Testis (tissue), 3 donors: ENCODE data around the gene CMTM8. TPM values are rescaled to one million over a fixed set of nuclear protein-coding genes. Genes with fewer than 3 reads are reported as not detected.

Experiments
- DNase-seq: peaks from one replicate; pipeline ENCODE4 v3.0.0-alpha.2; 2019
- H3K27ac ChIP-seq, 2 donors: fragments of 200-600 bp; sonication (generic); one replicate each; pipeline ENCODE4 v1.5.1; 2019
- H3K27me3 ChIP-seq: fragments of 200-600 bp; sonication (generic); one replicate; pipeline ENCODE4 v1.5.1; 2019
- H3K36me3 ChIP-seq: fragments of 200-600 bp; sonication (generic); one replicate; pipeline ENCODE4 v1.5.1; 2017; ENCODE audit warnings: low read depth; ENCODE audit errors: missing control alignments
- H3K4me1 ChIP-seq: fragments of 200-600 bp; sonication (generic); one replicate; pipeline ENCODE4 v1.5.1; 2019
- H3K4me3 ChIP-seq, 2 donors: fragments of 200-600 bp; sonication (generic); one replicate each; pipeline ENCODE4 v1.5.1; 2017 to 2019
- H3K9me3 ChIP-seq: fragments of 200-600 bp; sonication (generic); one replicate; pipeline ENCODE4 v1.5.1; 2017
- CTCF ChIP-seq, 3 experiments: fragments of 450-650 bp in 2 of 3; fragments of 200-600 bp in 1 of 3; sonication (generic) in 1 of 3; IDR thresholded peaks; one replicate each; pipeline ENCODE4 v1.5.1; 2016 to 2019; ENCODE audit warnings: antibody characterized with exemption in 3 of 3, mild to moderate bottlenecking in 2 of 3, moderate library complexity in 1 of 3
- POLR2A ChIP-seq: fragments of 450-650 bp; IDR thresholded peaks from one replicate; pipeline ENCODE4 v1.6.1; 2017; ENCODE audit warnings: antibody characterized with exemption, mild to moderate bottlenecking, moderate library complexity
- WGBS, 2 donors: methylation state at CpG; one replicate each; pipeline ENCODE4 v1.1.5; 2018; 5-methylcytosine and 5-hydroxymethylcytosine counted together
- intact Hi-C: fragments of 100-400 bp; cut with DNase I; formaldehyde crosslinking; loops from one replicate; pipeline ENCODE4 v1.15.1; 2023; ENCODE audit warnings: low total_unique reads
- polyA plus RNA-seq: library from polyadenylated mRNA; stranded (reverse); fragments of 350-450 nt; fragmentation: Illumina TruSeq; extraction: RNeasy Lipid Tissue Mini Kit (QIAGEN cat#74804); gene quantifications from one replicate; pipeline ENCODE4 v1.2.3, GENCODE V29; 2014; ENCODE audit warnings: low read depth, low replicate concordance; ENCODE audit not compliant: insufficient read depth
- total RNA-seq, 2 donors: library from RNA; depleted of rRNA; stranded (reverse); fragments of >200 nt; gene quantifications; one replicate each; pipeline ENCODE4 v1.2.3, GENCODE V29; 2016

Gene CMTM8
- total and polyA plus RNA-seq, 3 donors from 2014 or later = 1.8 to 6.8 (median 2.5) TPM

DNA sequence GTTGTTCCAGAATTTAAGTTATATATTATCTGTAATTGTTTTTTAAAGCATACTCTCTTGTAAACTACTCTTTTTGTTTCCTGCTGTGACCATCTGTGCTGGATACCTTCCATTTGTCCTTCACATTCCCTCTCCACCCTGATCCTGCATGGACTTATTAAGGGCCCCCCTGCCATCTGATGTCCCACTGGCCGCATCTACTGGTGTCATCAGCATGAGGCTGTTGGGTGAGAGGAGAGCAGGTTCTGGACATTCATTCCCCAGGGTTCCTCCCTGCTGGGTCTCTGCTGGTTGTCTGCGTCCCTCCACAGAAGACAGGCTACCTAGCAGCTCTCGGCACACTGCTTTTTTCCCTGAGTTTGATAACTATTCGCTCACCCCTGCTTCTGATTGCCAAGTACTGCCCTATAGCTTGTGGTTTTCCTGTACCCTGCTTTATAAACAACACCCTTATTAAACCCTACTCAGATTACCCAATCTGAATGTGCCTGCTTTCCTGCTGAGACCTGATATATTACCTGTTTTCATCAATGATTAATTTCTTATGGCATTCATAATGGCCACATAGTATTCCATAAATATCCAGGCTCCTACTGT lies 7.7 kb downstream of the CMTM8 start:
- TF ChIP-seq POLR2A (no peak), CTCF (IDR thresholded peaks at IDR 0.05) (no peak)
- intact Hi-C loops = no loop called here
- no peak for DNase-seq
- no peaks in the 10 kb centered on the region for H3K27me3 ChIP-seq
- no peak overlapping the region for H3K27ac ChIP-seq
- H3K4me1 ChIP-seq = no peaks in the 10 kb centered on the region
- no peak overlapping the region for H3K4me3 ChIP-seq
- WGBS, 2 donors = 88 to 90% methylated on average over 4 of the region's 4 CpGs
- no peaks in the 10 kb centered on the region for H3K36me3 ChIP-seq
- H3K9me3 ChIP-seq = no peaks in the 10 kb centered on the region

DNA sequence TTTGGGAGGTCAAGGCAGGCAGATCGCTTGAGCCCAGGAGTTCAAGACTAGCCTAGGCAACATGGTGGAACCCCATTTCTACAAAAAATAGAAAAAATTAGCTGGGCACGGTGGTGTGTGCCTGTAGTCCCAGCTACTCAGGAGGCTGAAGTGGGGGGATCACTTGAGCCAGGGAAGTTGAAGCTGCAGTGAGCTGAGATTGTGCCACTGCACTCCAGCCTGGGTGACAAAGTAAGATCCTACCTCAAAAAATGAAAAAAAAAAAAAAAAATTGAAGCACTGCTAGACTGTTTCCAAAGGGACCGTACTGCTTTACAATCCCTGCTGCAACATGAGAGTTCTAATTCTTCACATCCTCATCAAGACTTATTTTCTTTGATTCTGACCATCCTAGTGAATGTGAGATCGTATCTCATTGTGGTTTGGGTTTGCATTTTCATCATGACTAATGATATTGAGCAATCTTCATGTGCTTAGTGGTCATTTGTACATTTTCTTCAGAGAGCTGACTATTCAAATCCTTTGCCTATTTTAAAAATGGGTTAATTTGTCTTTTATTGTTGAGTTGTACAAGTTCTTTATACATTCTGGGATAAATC lies 10.8 kb downstream of the CMTM8 start:
- DNase-seq = no peak
- intact Hi-C loops = no loop called here
- Histone ChIP-seq H3K4me3 (no peak overlapping the region), H3K9me3 (no peaks in the 10 kb centered on the region), H3K4me1 (no peaks in the 10 kb centered on the region), H3K27me3 (no peaks in the 10 kb centered on the region), H3K27ac (no peak overlapping the region), H3K36me3 (no peaks in the 10 kb centered on the region)
- 90 to 93% methylated on average over 4 of the region's 4 CpGs for WGBS, 2 donors
- TF ChIP-seq POLR2A (no peak), CTCF (IDR thresholded peaks at IDR 0.05) (no peak)

DNA sequence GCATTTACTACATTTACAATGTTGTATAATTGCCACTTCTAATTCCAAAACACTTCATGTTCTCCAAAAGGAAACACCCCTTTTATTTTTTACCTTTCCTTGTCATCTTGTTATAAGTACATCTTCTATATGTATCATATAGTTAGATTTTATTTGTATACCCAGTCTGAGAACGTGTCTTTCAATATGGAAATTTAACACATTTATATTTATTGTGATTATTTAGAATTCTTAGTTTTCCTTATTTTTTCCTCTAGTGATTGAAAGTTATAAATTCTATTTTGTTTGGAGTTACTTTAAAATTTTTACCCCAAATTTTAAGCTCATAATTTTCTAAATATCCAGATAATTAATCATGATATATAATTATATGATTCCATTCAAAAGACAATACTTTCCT lies 15.8 kb downstream of the CMTM8 start:
- no peak for TF ChIP-seq CTCF (IDR thresholded peaks at IDR 0.05)
- TF ChIP-seq POLR2A = no peak
- Histone ChIP-seq H3K36me3 (no peaks in the 10 kb centered on the region), H3K4me1 (no peaks in the 10 kb centered on the region), H3K4me3 (no peak overlapping the region), H3K9me3 (no peaks in the 10 kb centered on the region), H3K27me3 (no peaks in the 10 kb centered on the region), H3K27ac (no peak overlapping the region)
- no peak for DNase-seq
- intact Hi-C loops = no loop called here
- 95 to 96% methylated on average over 1 of the region's 1 CpG for WGBS, 2 donors

DNA sequence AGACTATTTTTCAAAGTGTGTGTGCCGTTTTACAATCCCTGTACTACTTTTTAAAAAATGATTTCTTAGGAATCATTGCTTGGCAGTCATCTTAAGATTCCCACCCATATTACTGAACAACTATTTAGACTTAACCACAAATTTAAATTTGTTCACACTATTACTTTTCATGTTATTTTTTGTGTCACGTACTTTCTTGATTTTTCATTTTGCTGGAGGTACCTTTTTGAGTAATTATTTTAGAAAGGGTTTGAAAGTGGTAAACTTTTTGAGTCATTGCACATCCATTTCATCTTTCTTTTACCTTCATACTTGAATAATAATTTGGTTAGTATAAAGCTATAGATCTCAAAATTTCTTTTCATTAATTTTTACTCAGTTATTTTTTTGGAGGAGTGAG lies 16.9 kb downstream of the CMTM8 start:
- H3K27ac ChIP-seq = no peak overlapping the region
- 88 to 90% methylated on average over 2 of the region's 2 CpGs for WGBS, 2 donors
- H3K27me3 ChIP-seq = no peaks in the 10 kb centered on the region
- intact Hi-C loops = no loop called here
- TF ChIP-seq CTCF (IDR thresholded peaks at IDR 0.05) (no peak), POLR2A (no peak)
- H3K4me3 ChIP-seq = no peak overlapping the region
- H3K9me3 ChIP-seq = no peaks in the 10 kb centered on the region
- no peaks in the 10 kb centered on the region for H3K4me1 ChIP-seq
- no peaks in the 10 kb centered on the region for H3K36me3 ChIP-seq
- no peak for DNase-seq

DNA sequence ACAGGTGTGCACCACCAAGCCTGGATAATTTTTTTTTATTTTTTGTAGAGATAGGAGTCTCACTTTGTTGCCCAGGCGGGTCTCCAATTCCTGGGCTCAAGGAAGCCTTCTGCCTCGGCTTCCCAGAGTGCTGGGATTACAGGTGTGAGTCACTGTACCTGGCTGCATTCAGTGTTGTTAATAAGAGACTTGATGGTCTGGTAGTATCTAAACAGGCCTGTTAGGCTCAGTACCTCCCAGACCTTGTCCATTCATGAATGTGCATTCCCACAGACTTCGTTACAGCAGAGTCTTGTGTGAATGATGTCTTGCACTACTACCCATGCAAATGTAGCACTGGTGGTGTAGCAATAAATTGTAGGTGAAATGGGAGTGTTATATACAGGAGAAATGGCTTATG lies 17.7 kb downstream of the CMTM8 start:
- H3K27me3 ChIP-seq = no peaks in the 10 kb centered on the region
- intact Hi-C loops = no loop called here
- TF ChIP-seq CTCF (IDR thresholded peaks at IDR 0.05) (no peak), POLR2A (no peak)
- no peaks in the 10 kb centered on the region for H3K9me3 ChIP-seq
- DNase-seq = no peak
- no peak overlapping the region for H3K4me3 ChIP-seq
- no peak overlapping the region for H3K27ac ChIP-seq
- H3K4me1 ChIP-seq = no peaks in the 10 kb centered on the region
- WGBS, 2 donors = 91% methylated on average over 3 of the region's 3 CpGs
- no peaks in the 10 kb centered on the region for H3K36me3 ChIP-seq
